ENCODE data around the gene FTO.

GRCh38 chr16:53717577-53717976 lies 13.6 kb downstream of the FTO start:
- TF ChIP-seq EZH2 (IDR thresholded peaks at IDR 0.05; ENCODE audit: borderline replicate concordance, low read length): no peak
- TF ChIP-seq, protein P1, sequence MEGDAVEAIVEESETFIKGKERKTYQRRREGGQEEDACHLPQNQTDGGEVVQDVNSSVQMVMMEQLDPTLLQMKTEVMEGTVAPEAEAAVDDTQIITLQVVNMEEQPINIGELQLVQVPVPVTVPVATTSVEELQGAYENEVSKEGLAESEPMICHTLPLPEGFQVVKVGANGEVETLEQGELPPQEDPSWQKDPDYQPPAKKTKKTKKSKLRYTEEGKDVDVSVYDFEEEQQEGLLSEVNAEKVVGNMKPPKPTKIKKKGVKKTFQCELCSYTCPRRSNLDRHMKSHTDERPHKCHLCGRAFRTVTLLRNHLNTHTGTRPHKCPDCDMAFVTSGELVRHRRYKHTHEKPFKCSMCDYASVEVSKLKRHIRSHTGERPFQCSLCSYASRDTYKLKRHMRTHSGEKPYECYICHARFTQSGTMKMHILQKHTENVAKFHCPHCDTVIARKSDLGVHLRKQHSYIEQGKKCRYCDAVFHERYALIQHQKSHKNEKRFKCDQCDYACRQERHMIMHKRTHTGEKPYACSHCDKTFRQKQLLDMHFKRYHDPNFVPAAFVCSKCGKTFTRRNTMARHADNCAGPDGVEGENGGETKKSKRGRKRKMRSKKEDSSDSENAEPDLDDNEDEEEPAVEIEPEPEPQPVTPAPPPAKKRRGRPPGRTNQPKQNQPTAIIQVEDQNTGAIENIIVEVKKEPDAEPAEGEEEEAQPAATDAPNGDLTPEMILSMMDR (conservative IDR thresholded peaks at IDR 0.05 in 1 of 2, IDR thresholded peaks at IDR 0.05 in 1 of 2; ENCODE audit: extremely low read depth in 1 of 2, insufficient read depth in 1 of 2, low read depth in 1 of 2, low read length in 2 of 2): no peak

Measured in mammary epithelial cell (primary cell).